GM18867 (cell line): Measurements from ENCODE around the gene LIFR.

ENCODE experiments used
- ATAC-seq: cut with Tn5 transposase; IDR thresholded peaks from one replicate; pipeline ENCODE4 v1.9.1; 2021; ENCODE audit warnings: mild to moderate bottlenecking, moderate library complexity; ENCODE audit not compliant: unreplicated experiment

The LIFR gene

GRCh38 chr5:38446029-38446522, 110.4 kb downstream of the LIFR start:
- no peak for ATAC-seq

- no peak for ATAC-seq
Measured at GRCh38 chr5:38445374-38446028, 110.9 kb downstream of the LIFR start.

GRCh38 chr5:38443390-38443789, 113.1 kb downstream of the LIFR start:
- no peak for ATAC-seq

GRCh38 chr5:38442247-38442573, 114.2 kb downstream of the LIFR start:
- no peak for ATAC-seq

GRCh38 chr5:38441453-38442246, 114.8 kb downstream of the LIFR start:
- peak; percentile 99 for ATAC-seq

GRCh38 chr5:38438757-38439156, 117.7 kb downstream of the LIFR start:
- no peak for ATAC-seq

GRCh38 chr5:38434966-38435705, 121.3 kb downstream of the LIFR start:
- ATAC-seq: no peak

- no peak for ATAC-seq
Measured at GRCh38 chr5:38433160-38433861, 123.1 kb downstream of the LIFR start.

- no peak for ATAC-seq
Measured at GRCh38 chr5:38431242-38431853, 125.1 kb downstream of the LIFR start.

- ATAC-seq: no peak
Measured at GRCh38 chr5:38426986-38427950, 129.2 kb downstream of the LIFR start.

- no peak for ATAC-seq
Measured at GRCh38 chr5:38426490-38426889, 130.0 kb downstream of the LIFR start.
